Occipital lobe (tissue), 2 donors: ENCODE measurements around the gene KIF26B. TPM values are rescaled to one million over a fixed set of nuclear protein-coding genes. Genes with fewer than 3 reads are reported as not detected.

Experiments used
- DNase-seq: peaks from one replicate; lab custom pipeline; 2025; lab: John Stamatoyannopoulos, UW
- total RNA-seq: library from RNA; depleted of rRNA; stranded (reverse); fragments of >200 nt; gene quantifications from one replicate; pipeline ENCODE4 v1.2.3, GENCODE V29; 2014

The KIF26B gene
- total RNA-seq, 1 donor from 2014 or later: 31.7 TPM

DNA sequence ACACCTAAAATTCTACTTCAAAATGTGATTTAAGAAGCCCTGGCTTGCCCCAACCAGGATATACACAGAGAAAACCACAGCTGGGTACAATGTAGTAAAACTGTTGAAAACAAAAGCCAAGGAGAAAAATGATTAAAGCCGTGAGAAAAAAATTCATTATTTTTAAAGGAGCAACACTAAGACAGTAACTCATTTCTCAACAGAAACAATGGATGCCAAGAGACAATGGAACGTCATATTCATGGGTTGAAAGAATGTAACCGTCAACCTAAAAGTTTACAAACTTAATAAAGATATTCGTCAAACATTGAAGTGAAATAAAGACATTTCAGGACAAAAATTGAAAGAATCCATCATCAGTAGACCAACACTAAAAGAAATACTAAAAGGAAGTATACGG lies 340.9 kb downstream of the KIF26B start:
- no peak for DNase-seq

DNA sequence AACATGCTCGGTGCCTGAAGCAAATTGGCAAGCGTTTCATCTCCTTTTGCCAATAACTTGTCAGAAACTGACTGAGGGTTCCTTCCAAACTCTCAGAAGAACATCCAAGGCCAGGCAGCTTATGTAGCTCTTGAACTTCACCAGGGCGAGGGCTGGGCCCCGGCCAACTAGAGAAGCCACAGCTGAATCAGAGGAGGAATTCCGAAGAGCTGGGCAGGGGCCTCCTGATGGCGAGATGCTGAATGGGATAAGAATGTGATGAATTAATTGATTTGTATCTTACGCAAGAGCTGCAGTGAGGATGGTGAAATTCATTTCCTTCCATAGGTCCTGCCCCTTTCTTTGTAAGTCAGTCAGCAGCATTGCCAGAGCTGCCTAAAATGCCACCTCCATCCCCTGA lies 345.8 kb downstream of the KIF26B start:
- DNase-seq: no peak

DNA sequence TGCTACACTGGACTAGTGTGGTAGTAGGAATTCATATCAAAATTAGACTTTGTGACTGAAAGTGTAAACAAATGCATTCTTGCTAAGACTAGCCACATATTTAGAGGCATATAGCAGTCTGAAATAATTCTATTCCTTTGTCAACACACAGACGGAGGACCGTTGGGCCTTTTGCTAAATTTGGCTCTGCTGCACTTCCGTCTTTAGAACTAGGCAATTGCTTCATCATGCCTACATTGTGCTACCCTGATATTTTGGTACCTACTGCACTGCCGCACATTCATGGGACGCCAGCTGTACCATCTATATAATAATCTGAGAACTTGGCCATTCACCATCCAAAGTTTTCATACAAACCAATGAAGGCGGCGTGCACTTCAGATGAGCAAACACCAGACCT lies 346.8 kb downstream of the KIF26B start:
- no peak for DNase-seq

DNA sequence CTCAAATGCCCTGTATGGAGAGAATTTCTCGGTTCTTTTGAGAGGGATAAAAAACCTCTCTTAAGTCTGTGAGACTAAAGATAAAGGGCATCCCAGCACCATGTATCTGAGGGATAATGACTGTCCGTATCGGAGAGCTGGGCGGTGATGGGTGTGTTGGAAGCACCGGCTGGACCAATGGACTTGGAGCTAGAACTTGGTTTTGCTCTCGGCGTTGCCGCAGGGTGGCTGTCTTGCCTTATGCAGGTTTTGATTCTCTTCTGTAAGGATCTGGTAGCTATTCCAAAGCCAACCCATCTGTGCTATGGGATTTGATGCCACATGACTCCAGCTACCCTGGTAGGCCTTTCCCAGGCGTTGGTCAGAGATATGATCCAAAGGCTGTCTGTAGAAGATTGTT lies 348.8 kb downstream of the KIF26B start:
- no peak for DNase-seq

DNA sequence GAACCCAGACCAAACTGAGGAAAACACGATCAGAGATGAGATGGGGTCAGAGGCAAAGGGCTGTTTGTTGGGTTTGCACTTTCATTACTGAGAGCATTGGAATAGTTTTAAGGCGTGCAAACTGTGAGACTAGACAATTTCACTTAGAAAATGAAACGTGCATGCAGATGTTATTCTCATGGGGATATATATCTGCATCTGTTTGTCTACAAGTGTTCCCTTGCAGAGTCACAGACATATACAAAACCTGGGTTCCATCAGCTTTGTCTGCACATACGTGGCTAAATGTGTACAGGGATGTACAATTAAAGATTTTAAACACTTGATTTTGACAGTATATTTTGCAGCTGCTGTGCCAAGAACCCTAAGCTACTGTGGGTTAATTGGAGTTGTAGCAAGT lies 355.4 kb downstream of the KIF26B start:
- DNase-seq: no peak

DNA sequence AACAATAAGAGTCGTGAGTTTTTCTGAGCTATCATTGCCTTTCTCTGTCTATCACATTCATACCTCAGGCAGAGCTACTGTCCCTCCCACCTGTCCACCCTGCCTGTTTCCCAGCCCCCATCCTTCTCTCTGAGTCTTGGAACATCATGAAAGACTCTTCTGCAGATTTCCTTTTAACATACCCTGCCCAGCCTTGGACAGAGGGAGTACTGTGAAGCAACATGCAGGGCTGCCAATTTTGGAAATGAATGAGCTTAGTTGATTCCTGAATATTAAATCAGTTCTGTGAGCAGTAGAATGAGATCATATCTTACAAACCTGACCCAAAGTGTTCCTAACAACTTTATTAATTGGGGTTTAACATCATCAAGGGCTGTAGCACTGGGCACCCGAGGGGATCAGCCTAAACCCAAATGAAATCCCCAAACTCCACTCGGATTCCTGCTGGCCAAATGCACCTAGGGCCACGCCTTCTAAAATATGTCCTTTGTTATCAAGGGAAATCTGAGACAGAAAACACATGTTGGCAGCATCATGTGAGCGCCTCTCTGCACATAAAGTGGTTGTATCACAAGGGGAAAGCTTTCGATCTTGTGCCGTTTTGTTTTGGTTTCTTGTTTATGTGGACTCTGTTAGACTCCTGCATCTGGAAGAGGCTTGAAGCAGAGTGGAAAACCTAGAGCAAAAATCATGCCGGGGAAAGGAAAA lies 357.6 kb downstream of the KIF26B start:
- DNase-seq: no peak

DNA sequence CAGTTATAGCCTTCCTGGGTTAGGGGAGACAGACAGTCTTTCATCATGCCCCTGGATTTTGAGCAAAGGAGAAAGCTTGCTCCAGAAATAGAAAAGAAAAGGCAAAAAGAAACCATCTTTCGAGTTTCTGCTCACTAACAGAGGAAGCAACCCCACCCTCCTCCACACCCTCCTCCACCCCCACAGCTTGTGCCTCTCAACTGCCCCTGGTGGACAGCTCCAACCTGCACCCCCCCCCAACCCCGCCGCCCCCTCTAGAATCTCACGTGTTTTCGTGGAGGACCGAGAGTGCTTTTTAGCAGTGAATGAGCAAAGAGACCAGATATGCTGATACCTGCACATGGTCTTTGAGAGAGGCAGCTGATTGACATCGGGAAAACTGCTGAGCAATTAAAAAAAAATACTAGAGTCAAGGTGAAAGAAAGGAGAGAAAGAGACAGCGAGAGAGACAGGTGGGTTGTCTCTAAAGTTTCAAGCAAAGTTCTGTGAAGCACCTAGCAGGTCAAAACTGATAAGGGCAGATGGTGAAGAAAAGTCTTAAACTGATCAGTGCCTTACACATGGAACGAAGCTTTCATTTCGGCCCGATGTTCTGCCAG lies 358.3 kb downstream of the KIF26B start:
- no peak for DNase-seq

DNA sequence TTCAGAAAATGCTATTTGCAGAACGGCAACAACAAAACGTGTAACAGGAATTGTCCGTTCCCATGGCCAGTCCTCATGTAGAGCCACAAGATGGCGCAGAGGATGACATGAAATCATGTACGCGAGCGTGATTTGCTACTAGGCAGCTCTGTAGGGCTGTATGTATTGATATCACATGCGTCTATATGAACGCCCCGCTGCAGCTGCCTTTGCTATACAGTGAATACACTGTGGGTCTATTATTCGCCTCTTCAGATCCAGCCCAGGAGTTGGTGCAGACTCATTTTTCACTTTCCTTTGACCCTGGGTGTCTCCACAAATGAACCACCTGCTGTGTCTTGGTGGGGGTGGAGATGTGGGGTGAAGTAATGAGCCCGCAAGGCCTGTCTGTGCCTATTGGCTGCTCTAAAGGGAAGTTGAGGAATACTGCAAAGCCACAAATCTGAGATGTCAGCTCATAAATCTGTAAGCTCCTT lies 361.5 kb downstream of the KIF26B start:
- no peak for DNase-seq

DNA sequence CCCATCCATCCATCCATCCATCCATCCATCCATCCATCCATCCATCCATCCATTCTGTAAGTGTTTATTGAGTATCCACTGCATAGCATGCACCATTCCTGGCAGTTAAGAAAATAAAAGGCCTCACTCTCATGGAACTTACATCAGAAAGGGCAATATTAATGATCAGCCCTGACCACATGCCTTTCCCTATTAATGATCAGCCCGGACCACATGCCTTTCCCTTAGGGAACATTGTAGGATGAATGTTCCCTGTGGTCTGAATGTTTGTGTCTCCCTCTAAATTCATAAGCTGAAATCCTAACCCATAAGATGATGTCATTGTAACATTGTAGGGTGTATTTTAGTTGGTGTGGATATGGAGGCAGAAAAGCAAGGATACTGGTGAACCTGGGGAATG lies 365.8 kb downstream of the KIF26B start:
- no peak for DNase-seq

DNA sequence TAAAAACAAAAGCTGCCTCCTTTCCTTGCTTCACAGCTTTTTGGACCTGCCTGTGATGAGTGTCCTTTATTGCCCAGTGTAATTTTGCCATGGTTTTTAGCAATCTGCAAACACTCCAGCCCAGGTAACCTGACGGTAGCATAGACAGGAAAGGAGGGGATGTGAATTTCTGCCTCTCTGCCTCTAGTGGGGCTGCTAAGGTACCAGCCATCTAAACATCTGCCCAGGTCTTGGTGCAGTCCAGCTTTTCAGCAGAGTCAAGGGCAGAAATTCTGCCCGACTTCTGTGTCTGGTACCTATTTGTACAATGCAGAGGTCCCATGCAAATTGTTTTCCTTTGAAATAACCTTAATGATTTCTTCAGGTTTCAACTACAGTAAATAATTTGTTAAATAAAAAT lies 371.4 kb downstream of the KIF26B start:
- no peak for DNase-seq

DNA sequence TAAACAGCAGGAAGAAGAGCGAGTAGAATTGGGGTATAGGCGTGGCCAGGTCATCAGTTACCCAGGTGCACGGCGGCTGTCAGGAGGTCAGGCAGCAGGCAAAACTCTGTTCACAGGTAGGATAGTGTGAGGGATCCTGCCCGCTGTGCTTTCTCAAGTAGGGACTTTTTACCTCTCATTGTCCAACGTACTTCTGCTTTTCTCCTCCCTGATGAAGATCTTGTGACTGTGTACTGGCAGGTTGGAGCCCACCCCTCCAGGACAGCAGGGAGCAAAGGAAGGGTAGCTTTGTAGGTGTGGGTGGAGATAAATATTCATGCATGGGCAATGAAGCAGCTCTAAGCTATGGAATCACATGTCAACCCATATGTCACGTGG lies 373.5 kb downstream of the KIF26B start:
- DNase-seq: no peak

DNA sequence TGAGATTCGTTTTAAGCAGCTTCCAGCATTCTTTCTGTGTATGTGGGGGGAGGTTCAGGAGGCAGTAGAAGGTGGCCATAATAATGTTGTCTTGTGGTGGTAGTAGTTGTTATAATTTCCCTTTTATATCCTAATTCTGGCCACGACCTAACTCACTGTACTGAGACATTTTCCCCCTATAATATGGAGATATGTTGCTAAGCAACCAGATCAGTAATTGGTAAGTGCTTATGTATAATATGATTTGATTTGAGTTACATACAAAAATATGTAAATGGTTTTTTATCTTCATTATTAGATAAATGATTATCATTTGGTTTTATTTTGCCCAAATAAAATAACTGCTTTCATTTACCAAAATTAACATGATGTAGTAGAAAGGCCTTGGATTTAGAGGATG lies 376.2 kb downstream of the KIF26B start:
- DNase-seq: no peak

DNA sequence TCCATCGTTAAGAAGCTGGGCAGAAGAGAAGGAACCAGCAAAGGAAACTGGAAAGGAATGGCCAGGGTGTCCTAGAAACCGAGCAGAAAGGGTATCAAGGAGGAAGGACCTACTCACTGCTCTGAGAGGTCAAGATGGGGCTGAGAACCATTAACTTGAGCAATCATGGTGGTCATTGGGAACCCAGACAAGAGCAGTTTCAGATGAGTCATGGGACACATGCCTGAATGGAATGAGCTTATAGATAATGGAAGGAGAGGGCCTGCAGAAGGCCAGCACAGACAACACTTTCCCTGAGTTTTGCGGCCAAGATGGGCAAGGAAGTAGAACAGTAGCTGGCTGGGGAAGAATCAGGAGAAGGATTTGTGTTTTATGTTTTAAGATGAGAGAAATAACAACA lies 383.2 kb downstream of the KIF26B start:
- no peak for DNase-seq

DNA sequence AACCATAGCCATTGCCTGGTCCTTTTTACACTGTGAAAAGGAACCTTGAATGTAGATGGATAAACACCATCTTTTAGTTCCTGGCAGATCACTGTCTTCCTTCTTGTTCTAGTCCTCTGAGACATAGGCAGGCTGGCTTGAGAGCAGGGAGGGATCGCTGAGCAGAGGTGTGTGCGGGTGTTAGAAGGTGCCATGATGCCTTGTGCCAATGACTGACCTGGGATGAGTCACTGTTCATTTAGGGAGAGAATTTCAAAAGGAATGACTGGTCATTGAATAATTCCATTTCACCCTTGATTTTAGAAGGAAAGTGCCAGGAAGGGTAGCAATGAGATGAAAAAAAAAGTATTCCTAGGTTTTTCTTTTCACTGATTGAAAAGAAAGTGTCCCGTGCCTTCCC lies 383.9 kb downstream of the KIF26B start:
- DNase-seq: no peak

DNA sequence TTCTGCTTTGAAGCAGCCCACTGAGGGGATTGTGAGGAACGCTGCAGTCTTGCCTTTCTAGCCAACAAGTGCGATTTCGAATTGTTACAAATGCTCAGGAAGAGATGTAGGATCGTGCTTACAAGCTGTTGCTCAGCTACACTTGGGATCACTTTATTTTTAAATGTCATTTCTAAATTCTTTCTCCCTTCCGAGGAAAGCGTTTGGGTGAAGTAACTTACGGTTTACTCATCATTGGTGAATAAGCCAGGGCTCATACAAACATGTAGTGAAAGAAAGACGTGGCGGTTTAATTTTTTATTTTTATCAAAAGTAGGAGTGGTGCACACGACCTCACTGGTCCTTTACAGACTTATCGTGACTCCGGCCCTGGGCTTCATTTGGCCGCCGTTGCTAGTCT lies 386.6 kb downstream of the KIF26B start:
- DNase-seq: no peak

DNA sequence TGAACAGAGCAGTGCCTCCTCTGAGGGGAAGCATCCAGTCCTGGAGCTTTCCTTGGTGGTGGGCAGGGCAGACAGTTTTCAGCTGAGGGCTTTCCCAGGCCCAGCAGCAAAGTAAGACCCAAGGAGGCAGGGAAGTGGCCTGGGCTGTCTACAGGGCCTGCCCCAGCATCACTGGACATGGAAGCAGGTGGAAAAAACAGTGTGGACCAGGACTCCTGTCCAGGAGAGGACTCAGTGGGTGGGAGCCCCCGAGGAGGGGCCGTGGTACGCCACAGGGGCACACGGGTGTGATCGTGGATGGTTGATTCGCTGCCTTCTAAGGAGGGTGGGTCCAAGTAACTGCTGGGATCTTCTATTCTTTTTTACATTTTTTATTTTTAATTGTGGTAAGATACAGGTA lies 387.6 kb downstream of the KIF26B start:
- DNase-seq: no peak

DNA sequence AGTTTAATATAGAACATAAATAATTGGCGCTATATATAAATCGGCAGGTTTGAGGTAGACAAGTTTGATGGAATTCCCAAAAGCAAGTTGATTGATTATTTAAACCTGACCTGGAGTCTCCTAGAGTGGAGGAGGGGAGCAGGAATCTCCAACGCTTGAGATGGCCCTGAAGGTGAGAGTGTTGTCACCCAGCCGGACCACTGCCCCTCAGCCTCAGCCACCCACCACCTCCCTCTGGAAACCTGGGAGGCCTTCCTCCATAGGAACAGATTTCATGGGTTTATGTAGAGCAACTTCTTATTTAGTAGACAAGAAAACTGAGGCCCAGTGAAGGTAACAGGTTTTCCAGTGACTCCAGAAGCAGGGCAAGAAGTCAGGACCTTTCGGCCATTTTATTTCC lies 389.5 kb downstream of the KIF26B start:
- no peak for DNase-seq

DNA sequence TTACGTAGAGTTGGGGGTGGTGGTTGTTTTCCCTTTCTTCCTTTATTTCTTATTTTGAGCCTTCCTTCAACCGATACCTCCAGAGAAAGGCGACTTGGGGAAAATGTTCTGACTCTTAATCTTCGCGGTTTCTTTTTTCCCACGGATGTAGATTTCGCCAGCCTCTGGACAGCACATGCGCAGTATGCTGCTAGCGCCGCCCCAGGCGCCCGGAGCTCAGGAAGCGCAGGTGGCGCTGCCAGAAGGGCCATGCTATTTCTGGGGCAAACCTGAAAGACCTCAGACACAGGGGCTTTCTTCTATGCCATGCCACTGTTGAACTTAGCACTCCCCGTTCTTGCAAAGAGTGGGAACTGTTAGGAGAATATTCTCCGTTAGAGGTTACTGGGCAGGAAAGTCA lies 392.1 kb downstream of the KIF26B start:
- no peak for DNase-seq

DNA sequence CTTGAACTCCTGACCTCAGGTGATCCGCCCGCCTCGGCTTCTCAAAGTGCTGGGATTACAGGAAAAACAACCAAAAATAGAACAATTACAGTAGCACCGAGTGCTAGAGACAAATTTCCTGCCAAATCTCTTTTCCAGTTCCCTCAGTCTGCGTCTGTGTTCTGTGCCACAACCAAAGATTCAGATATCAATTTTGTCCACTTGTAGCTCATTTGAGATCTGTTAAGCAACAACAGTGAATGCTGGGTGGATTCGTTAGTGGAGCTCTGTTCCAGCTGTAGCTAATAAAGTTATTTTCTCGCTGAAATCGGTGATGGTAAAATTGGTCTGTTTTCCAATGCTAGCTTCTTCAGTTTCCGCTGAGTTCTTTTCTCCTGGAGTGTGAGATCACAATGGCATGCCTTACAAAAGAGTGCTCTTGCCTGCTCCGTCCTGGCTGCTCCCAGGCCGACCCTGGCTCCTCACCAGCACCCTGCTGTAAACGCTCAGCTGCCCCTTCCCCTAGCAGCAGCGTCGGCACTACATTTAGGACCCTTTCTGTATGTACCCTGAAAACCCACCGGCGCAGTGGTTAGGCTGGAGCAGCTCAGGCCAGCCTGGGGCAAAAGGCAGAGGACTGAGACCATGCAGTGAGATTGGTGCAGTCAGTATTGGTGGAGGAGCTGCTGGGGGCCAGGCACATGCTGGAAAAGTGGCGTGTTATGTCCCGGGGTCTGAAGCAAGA lies 395.4 kb downstream of the KIF26B start:
- DNase-seq: no peak

DNA sequence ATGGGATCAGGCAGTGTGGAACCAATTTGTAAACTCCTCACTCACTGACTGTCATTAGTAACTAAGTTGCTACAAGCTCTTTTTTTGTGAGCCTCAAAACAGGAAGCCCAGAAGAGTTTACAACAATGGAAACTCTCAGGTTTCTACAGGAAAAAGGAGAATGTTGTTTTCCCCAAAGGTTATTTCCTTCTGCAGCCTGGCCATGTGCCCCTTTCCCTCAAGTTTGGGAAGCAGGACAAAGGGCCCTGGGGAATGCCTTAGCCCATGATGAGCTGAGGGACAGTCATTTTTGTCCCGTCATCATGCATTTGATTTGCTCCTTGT lies 395.9 kb downstream of the KIF26B start:
- DNase-seq: no peak

DNA sequence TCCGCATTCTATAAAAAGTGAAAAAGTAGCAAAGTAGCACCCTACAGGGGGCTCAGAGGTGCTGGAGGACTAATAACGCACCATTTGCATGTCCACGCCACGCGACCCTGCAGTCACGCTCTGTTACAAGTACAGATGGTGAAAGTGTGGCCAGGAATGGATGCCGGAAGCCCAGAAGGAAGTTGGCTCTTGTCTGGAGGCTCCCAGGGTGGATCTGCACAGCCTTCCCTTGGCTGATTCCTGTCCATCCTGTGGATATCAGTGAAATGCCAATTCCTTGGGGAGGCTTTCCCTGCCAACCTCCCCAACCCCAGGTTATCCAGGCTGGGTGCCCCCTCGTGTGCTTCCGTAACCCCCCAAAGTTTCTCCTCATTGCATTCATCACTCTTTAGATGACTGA lies 396.8 kb downstream of the KIF26B start:
- no peak for DNase-seq

DNA sequence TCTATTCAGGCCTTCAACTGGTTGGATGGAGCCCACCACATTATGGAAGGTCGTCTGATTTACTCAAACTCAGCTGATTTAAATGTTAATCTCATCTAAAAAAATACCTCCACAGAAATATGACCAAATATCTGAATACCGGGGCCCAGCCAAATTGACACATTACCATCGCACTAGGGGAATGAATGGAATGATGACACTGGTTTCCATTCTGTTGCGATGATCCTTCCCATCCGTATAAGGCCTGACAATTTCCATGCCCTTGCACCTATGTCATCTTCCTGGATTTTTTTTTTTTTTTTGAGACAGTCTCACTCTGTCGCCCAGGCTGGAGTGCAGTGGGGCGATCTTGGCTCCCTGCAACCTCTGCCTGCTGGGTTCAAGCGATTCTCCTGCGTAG lies 397.5 kb downstream of the KIF26B start:
- DNase-seq: no peak

DNA sequence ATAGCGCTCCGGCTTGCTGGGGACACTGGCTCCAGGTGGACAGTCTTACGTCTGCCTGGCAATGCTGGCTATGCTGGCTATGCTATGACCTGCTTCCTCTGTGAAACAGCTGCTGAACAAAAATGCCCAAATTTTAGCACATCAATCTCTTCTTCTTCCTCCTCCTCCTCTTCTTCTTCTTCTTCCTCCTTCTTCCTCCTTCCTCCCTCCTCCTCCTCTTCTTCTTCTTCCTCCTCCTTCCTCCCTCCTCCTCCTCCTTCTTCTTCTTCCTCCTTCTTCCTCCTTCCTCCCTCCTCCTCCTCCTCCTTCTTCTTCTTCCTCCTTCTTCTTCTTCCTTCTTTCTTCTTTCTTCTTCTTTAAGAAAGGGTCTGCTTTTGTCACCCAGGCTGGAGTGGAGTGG lies 401.3 kb downstream of the KIF26B start:
- DNase-seq: no peak
